Activated CD4-positive, alpha-beta T cell treated with anti-CD3 and anti-CD28 coated beads, Interleukin-2, amount 50 U/mL, for 16 hours (primary cell): ENCODE measurements around the gene TGM6.

Experiments used
- DNase-seq: peaks from one replicate; pipeline ENCODE4 v3.0.0-alpha.2; 2020

The TGM6 gene

DNA sequence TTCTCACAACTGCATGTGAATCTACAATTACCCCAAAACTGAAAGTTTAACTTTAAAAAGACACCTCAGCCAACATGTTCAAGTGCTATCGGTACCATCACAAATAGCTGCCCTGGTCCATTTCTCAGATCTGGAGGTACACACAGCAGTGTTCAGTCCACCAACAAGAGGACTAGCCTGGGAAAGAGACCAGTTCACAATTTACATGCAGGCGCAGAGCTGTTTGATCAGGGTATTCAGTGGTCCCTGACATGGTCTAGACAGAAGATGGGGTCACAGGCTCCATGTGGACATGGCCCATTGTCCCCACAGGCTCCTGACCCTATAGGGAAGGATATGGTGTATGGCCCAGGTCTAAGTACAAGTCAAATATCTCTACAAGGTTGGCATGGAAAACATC, 15.6 kb upstream of the TGM6 start:
- DNase-seq = no peak

- DNase-seq = no peak
Measured at GRCh38 chr20:2365666-2366065, 15.0 kb upstream of the TGM6 start.

GRCh38 chr20:2368621-2369020, 12.1 kb upstream of the TGM6 start:
- DNase-seq = no peak

GRCh38 chr20:2373098-2373497, 7.6 kb upstream of the TGM6 start:
- no peak for DNase-seq

DNA sequence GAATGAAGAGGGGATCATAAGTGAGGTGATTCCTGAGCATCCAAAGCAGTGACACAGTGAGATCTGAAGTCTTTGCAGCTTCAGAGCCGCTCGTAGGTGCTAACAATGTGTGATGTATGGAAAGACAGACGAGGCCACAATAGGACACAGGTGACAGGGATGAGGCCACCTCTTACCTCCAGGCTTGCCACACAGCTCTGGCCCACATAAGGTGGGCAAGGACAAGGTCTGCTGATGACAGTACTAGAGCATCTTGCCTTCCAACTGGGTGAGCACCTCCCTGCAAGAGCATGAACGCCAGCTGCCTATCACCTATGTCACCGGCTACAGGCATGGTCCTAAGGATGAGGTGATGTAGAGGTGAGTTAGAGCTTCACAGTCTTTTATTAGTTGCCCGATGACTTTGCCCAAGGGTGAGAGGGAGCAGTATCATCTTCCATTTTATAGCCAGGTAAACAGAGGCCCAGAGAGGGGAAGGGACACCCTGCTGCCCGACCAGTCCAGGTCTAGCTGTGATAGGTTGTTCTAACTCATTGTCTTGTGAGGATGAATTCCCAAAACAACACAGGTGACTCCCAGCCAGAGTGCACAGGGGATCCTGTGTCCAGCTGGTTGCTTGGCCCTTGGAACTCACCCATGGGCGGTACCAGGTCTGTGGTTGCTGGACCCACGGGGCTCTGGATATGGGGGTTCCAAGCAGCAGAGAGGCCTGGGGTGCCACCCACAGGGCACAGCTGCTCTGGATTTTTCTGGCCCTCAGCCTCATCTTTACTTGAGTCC, 6.2 kb upstream of the TGM6 start:
- no peak for DNase-seq

GRCh38 chr20:2378893-2379292, 1.8 kb upstream of the TGM6 start:
- DNase-seq = no peak

DNA sequence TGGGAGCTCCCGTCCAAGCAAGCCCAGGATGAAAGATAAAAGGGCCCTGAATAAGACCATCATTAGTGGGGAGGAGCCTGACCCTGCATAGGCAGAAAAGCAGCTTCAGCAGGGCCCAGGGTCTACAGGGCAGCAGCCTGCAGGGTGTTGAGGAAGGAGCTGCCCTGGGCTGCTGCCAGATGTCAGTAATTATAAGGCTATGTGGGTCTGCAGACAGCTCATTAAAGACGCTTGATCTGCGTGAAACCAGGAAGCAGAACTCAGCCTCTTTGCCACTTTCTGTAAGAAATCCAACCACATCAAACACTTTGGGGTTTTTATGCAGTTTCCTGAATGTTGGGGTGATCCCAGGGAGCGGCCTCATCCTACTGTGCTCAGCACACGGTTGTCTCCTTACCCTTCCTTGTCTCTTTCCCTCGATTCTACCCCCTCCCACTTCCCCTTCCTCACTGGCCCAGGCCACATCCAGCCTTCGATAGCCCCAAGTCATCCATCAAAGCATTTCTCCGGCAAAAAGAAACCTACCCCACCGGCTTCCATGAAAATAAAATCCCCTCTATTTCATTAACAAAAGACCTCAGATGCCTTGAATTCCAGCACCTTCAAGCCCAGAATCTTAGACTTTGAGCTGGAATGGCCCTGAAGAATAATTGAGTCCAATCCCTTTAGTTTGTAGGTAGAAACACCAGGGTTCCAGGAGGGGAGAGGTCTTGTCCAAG, 1.0 kb upstream of the TGM6 start:
- DNase-seq = peak; percentile 51

- DNase-seq = no peak
Measured at GRCh38 chr20:2381303-2381702, 602 bp downstream of the TGM6 start.

GRCh38 chr20:2382833-2383232, 2.1 kb downstream of the TGM6 start:
- DNase-seq = no peak

DNA sequence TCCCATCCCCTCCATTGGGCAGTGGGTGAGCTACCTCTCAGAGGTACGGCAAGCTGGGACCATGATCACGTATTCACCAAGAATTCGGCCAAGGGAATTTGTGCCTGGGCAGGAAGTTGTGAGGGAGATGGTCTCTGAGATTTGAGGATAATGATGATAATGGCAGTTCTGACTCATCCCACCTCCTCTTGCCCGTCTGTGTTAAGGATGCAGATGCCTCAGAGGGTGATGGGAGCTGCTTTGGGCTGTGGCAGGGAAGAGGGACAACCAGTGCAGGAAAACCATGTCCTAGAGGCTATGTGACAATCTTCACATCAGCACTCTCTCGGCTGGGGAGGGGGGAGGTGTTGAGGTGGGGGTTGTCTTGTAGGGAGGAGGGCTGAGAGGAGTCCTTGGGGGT, 4.3 kb downstream of the TGM6 start:
- DNase-seq = no peak

DNA sequence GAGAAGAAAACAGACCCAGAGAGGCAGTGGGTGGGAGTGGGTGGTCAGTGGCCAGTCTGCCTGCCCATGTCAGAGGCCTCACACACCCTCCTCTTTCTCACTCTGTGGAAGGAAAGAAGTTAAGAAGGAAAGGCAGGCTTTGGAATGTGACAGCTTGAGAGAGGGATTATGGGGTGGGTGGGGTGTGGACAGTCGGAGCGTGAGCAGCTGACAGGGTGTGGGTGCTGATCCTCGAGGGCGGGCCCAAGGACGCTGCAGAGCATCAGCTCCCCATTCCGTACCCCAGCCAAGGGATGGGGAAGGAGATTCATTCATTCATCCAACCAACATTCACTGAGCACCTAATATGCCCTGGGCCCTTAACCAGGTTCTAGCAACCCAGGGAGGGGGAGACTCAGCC, 4.8 kb downstream of the TGM6 start:
- no peak for DNase-seq

- DNase-seq = no peak
Measured at GRCh38 chr20:2386516-2387179, 5.9 kb downstream of the TGM6 start.

DNA sequence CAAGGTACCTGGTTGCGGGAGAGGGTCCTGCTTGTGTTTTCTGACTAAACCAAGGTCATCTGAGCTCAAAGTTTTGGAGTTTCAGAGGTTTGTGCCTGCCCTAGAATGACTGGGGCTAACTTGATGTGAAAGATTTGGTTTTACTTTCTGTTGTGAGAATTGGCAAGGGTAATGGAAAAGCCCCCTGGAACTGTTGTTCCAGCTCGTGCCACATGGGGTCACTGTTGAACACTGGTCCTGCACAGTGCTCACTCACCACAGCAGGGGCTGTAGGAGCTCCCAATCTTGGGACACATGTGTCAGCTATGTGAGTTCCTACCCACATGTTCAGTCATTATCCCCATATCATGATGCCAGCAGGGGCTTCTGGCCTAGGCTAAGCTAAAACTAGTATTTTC, 6.5 kb downstream of the TGM6 start:
- DNase-seq = peak; percentile 74

- DNase-seq = no peak
Measured at GRCh38 chr20:2387580-2387979, 6.9 kb downstream of the TGM6 start.

GRCh38 chr20:2390951-2391675, 10.4 kb downstream of the TGM6 start:
- DNase-seq = no peak

- DNase-seq = no peak
Measured at GRCh38 chr20:2394411-2395055, 13.8 kb downstream of the TGM6 start.

GRCh38 chr20:2395136-2395535, 14.4 kb downstream of the TGM6 start:
- no peak for DNase-seq

- no peak for DNase-seq
Measured at GRCh38 chr20:2396241-2396814, 15.6 kb downstream of the TGM6 start.

DNA sequence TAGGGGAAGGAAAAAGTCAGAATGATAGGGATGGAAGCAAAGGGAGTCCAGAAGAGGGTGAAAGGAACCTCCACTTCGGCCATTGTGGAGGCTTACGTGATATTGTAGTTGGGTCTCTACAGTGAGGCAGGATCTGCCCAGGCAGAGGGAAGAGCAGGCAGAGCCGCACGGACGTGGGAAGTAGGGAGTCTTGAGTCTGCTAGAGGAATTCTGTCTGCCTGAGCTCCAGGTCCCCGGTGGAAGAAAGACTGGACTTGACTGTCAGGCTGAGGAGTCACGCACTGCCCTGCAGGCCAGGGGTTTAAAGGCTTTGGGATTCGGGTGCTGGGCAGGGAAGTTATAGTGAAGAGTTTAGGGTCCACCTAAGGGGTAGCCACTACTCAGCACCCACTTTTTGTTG, 16.4 kb downstream of the TGM6 start:
- DNase-seq = no peak

GRCh38 chr20:2397595-2398145, 17.0 kb downstream of the TGM6 start:
- no peak for DNase-seq

- no peak for DNase-seq
Measured at GRCh38 chr20:2398449-2398848, 17.7 kb downstream of the TGM6 start.

DNA sequence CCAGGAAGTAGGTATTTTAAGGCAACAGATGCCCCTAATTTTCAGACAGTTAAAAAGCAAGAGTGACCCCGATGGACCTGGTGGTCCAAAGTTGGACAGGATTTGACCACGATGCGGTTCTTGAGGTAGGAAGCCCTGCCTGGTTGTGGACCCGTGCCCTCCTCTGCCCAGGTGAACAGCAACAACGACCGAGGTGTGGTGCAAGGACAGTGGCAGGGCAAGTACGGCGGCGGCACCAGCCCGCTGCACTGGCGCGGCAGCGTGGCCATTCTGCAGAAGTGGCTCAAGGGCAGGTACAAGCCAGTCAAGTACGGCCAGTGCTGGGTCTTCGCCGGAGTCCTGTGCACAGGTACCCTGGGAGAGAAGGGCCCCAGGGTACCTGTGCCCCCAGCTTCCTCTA, 18.7 kb downstream of the TGM6 start:
- no peak for DNase-seq
